GM12873 (cell line): ENCODE results near the gene ASXL1.

ENCODE experiments used
- CTCF ChIP-seq: IDR thresholded peaks from 2 replicates; pipeline ENCODE4 v1.5.1; 2012; ENCODE audit warnings: low read depth, mild to moderate bottlenecking, moderate library complexity, low read length, control low read depth; ENCODE audit not compliant: insufficient read depth; ENCODE audit errors: missing control alignments

Gene ASXL1

GRCh38 chr20:32368323-32368722 lies 10.2 kb downstream of the ASXL1 start:
- no peak for TF ChIP-seq CTCF

- no peak for TF ChIP-seq CTCF
Observed at GRCh38 chr20:32368925-32369324, 10.8 kb downstream of the ASXL1 start.

- no peak for TF ChIP-seq CTCF
Observed at GRCh38 chr20:32370897-32371296, 12.8 kb downstream of the ASXL1 start.

GRCh38 chr20:32378461-32378860 lies 20.3 kb downstream of the ASXL1 start:
- TF ChIP-seq CTCF: no peak

GRCh38 chr20:32380745-32381144 lies 22.6 kb downstream of the ASXL1 start:
- no peak for TF ChIP-seq CTCF

- no peak for TF ChIP-seq CTCF
Observed at GRCh38 chr20:32382102-32382950, 24.2 kb downstream of the ASXL1 start.

GRCh38 chr20:32385541-32385940 lies 27.4 kb downstream of the ASXL1 start:
- no peak for TF ChIP-seq CTCF
